Neural progenitor cell (in vitro differentiated cells): ENCODE measurements around the gene GUCY2D. TPM values are rescaled to one million over a fixed set of nuclear protein-coding genes. Genes with fewer than 3 reads are reported as not detected.

Experiments used
- DNase-seq: peaks from one replicate; pipeline ENCODE4 v3.0.0-alpha.2; 2016; ENCODE audit warnings: low spot score
- H2AFZ ChIP-seq: fragments of 200-600 bp; sonication (generic); replicated peaks from 2 replicates; pipeline ENCODE4 v1.6.1; 2016; ENCODE audit warnings: antibody characterized with exemption
- H3F3A ChIP-seq: fragments of 200-600 bp; sonication (generic); 2 replicates; pipeline ENCODE4 v1.6.1; 2016; ENCODE audit warnings: antibody characterized with exemption, low read depth
- H3K27ac ChIP-seq: fragments of 200-600 bp; sonication (generic); 2 replicates; pipeline ENCODE4 v1.5.1; 2016; ENCODE audit warnings: mild to moderate bottlenecking
- H3K27me3 ChIP-seq: fragments of 200-600 bp; sonication (generic); 2 replicates; pipeline ENCODE4 v1.6.1; 2016; ENCODE audit warnings: mild to moderate bottlenecking, moderate library complexity
- H3K36me3 ChIP-seq: fragments of 200-600 bp; sonication (generic); 2 replicates; pipeline ENCODE4 v1.5.1; 2016
- H3K4me1 ChIP-seq: fragments of 200-600 bp; sonication (generic); 2 replicates; pipeline ENCODE4 v1.6.1; 2016; ENCODE audit warnings: mixed run types
- H3K4me2 ChIP-seq: fragments of 200-600 bp; sonication (generic); 2 replicates; pipeline ENCODE4 v1.6.1; 2016
- H3K4me3 ChIP-seq: fragments of 200-600 bp; sonication (generic); 2 replicates; pipeline ENCODE4 v1.5.1; 2016
- H3K79me2 ChIP-seq: fragments of 200-600 bp; sonication (generic); 2 replicates; pipeline ENCODE4 v1.6.1; 2016; ENCODE audit warnings: low read depth
- H3K9ac ChIP-seq: fragments of 200-600 bp; sonication (generic); 2 replicates; pipeline ENCODE4 v1.6.1; 2016
- H3K9me3 ChIP-seq: fragments of 200-600 bp; sonication (generic); 2 replicates; pipeline ENCODE4 v1.5.1; 2016; ENCODE audit warnings: low read depth
- H4K20me1 ChIP-seq: fragments of 200-600 bp; sonication (generic); 2 replicates; pipeline ENCODE4 v1.6.1; 2016; ENCODE audit warnings: low read depth
- H3K27ac Mint-ChIP-seq: 3 replicates; pipeline ENCODE4 v1.8.0; 2021; ENCODE audit warnings: mixed read lengths
- H3K27me3 Mint-ChIP-seq: 2 replicates; pipeline ENCODE4 v1.8.0; 2022; ENCODE audit warnings: low read depth, mild to moderate bottlenecking, inconsistent platforms, moderate library complexity, mixed read lengths; ENCODE audit not compliant: insufficient read depth
- H3K36me3 Mint-ChIP-seq: 3 replicates; pipeline ENCODE4 v1.8.0; 2021; ENCODE audit warnings: mixed read lengths
- H3K4me1 Mint-ChIP-seq: 3 replicates; pipeline ENCODE4 v1.8.0; 2021; ENCODE audit warnings: mixed read lengths
- H3K4me3 Mint-ChIP-seq: 3 replicates; pipeline ENCODE4 v1.8.0; 2021; ENCODE audit warnings: mild to moderate bottlenecking, moderate library complexity, mixed read lengths
- H3K9me3 Mint-ChIP-seq: 3 replicates; pipeline ENCODE4 v1.8.0; 2020; ENCODE audit warnings: mixed read lengths
- EZH2 ChIP-seq: fragments of 200-600 bp; sonication (generic); IDR thresholded peaks from 2 replicates; pipeline ENCODE4 v1.6.1; 2017; ENCODE audit warnings: antibody characterized with exemption, mild to moderate bottlenecking, moderate library complexity
- EZH2phosphoT487 ChIP-seq: fragments of 200-600 bp; sonication (generic); IDR thresholded peaks from 2 replicates; pipeline ENCODE4 v1.6.1; 2017; ENCODE audit warnings: antibody characterized with exemption
- total RNA-seq: library from RNA; depleted of rRNA; stranded (reverse); fragments of >200 nt; gene quantifications from 2 replicates; pipeline ENCODE4 v1.2.3, GENCODE V29; 2015; ENCODE audit warnings: low replicate concordance
- TF ChIP-seq, protein P1 (sequence below): fragments of 200-600 bp; sonication (generic); IDR thresholded peaks from 2 replicates; pipeline ENCODE4 v1.5.1; 2017; ENCODE audit warnings: antibody characterized with exemption, mild to moderate bottlenecking

The GUCY2D gene
- total RNA-seq, 1 donor from 2014 or later: not detected

DNA sequence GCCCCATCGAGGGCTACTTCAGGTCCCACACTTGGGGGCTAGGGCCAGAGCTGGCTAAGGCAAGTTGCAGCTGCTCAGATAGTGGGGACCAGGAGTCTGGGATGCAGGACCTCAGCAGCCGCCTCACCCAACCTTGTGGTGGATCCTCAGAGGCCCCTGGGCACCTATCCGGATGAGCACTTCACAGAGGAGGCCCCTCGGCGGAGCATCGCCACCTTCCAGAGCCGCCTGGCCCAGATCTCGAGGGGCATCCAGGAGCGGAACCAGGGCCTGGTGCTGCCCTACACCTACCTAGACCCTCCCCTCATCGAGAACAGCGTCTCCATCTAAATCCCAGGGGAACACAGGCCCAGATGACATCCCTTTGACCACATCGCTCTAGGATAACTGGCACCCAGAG lies 45.8 kb downstream of the GUCY2D start:
- Histone ChIP-seq H3K9ac (no peak overlapping the region), H4K20me1 (no peaks in the 10 kb centered on the region), H3F3A (no peaks in the 10 kb centered on the region), H3K79me2 (no peaks in the 10 kb centered on the region), H2AFZ (no peak overlapping the region), H3K27me3 (peaks cover 16% of the 10 kb centered on the region), H3K36me3 (no peaks in the 10 kb centered on the region), H3K4me3 (no peak overlapping the region), H3K4me1 (no peaks in the 10 kb centered on the region), H3K27ac (no peak overlapping the region), H3K4me2 (no peak overlapping the region), H3K9me3 (no peaks in the 10 kb centered on the region)
- Mint-ChIP-seq H3K9me3 (peaks cover 2% of the 10 kb centered on the region), H3K4me1 (no peaks in the 10 kb centered on the region), H3K27me3 (peaks cover 11% of the 10 kb centered on the region), H3K4me3 (no peak overlapping the region), H3K36me3 (no peaks in the 10 kb centered on the region), H3K27ac (no peak overlapping the region)
- TF ChIP-seq EZH2phosphoT487 (no peak), EZH2 (no peak)
- TF ChIP-seq, protein P1, sequence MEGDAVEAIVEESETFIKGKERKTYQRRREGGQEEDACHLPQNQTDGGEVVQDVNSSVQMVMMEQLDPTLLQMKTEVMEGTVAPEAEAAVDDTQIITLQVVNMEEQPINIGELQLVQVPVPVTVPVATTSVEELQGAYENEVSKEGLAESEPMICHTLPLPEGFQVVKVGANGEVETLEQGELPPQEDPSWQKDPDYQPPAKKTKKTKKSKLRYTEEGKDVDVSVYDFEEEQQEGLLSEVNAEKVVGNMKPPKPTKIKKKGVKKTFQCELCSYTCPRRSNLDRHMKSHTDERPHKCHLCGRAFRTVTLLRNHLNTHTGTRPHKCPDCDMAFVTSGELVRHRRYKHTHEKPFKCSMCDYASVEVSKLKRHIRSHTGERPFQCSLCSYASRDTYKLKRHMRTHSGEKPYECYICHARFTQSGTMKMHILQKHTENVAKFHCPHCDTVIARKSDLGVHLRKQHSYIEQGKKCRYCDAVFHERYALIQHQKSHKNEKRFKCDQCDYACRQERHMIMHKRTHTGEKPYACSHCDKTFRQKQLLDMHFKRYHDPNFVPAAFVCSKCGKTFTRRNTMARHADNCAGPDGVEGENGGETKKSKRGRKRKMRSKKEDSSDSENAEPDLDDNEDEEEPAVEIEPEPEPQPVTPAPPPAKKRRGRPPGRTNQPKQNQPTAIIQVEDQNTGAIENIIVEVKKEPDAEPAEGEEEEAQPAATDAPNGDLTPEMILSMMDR: no peak
- DNase-seq: no peak

DNA sequence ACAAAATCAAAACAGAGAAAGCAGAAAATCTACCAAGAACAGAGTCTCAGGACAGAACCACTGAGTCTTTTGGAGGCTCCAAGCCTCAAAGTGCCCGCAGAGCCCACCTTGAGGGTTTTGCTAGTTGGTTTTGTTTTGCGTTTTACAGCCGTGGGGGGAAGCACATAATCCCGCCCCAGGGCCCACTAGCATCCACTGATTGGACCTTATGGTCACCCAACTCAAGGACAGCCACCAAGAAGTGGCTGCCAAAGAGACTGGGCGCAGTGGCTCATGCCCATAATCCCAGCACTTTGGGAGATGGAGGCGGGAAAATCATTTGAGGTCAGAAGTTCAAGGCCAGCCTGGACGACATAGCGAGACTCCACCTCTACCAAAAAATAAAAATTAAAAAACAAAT lies 46.3 kb downstream of the GUCY2D start:
- H3K36me3 Mint-ChIP-seq: no peaks in the 10 kb centered on the region
- Histone ChIP-seq H3K79me2 (no peaks in the 10 kb centered on the region), H3F3A (no peaks in the 10 kb centered on the region), H3K36me3 (no peaks in the 10 kb centered on the region), H4K20me1 (no peaks in the 10 kb centered on the region), H3K27me3 (peaks cover 16% of the 10 kb centered on the region), H3K4me1 (no peaks in the 10 kb centered on the region), H2AFZ (no peak overlapping the region), H3K4me3 (no peak overlapping the region), H3K27ac (no peak overlapping the region), H3K9ac (no peak overlapping the region), H3K4me2 (no peak overlapping the region), H3K9me3 (no peaks in the 10 kb centered on the region)
- no peaks in the 10 kb centered on the region for H3K4me1 Mint-ChIP-seq
- peaks cover 2% of the 10 kb centered on the region for H3K9me3 Mint-ChIP-seq
- no peak for DNase-seq
- H3K27me3 Mint-ChIP-seq: peaks cover 7% of the 10 kb centered on the region
- no peak overlapping the region for H3K27ac Mint-ChIP-seq
- no peak overlapping the region for H3K4me3 Mint-ChIP-seq
- TF ChIP-seq EZH2phosphoT487: no peak
- no peak for TF ChIP-seq EZH2
- TF ChIP-seq, protein P1: no peak

DNA sequence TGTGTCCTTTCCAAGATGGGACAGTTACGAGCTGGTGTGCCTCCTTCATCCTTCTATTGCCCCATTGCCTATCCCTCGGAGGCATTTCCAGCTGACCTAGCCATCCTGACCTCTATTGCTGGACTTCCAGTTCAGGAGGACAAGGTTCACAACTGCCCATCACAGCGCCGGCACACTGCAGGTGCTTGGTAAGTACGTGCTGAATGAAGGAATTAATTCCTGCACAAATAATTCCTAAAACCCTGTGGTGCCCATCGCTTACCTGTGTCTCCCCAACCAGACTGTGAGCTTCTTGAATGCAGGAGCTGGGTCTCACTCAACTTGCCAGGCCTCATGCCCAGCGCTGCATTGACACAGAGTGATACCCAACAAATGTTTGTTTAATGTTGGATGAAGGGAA lies 49.4 kb downstream of the GUCY2D start:
- no peak overlapping the region for H2AFZ ChIP-seq
- H3K9ac ChIP-seq: no peak overlapping the region
- Mint-ChIP-seq H3K4me3 (peak overlapping the region; percentile 10), H3K27me3 (peaks cover 7% of the 10 kb centered on the region), H3K36me3 (no peaks in the 10 kb centered on the region), H3K9me3 (peaks cover 2% of the 10 kb centered on the region), H3K4me1 (no peaks in the 10 kb centered on the region), H3K27ac (no peak overlapping the region)
- no peak for TF ChIP-seq EZH2phosphoT487
- TF ChIP-seq, protein P1: no peak
- TF ChIP-seq EZH2: no peak
- no peak overlapping the region for H3K4me3 ChIP-seq
- H3K27me3 ChIP-seq: peaks cover 25% of the 10 kb centered on the region
- H3F3A ChIP-seq: no peaks in the 10 kb centered on the region
- H3K4me2 ChIP-seq: no peak overlapping the region
- no peaks in the 10 kb centered on the region for H3K4me1 ChIP-seq
- H4K20me1 ChIP-seq: no peaks in the 10 kb centered on the region
- H3K9me3 ChIP-seq: no peaks in the 10 kb centered on the region
- no peaks in the 10 kb centered on the region for H3K79me2 ChIP-seq
- DNase-seq: no peak
- H3K27ac ChIP-seq: no peak overlapping the region
- no peaks in the 10 kb centered on the region for H3K36me3 ChIP-seq
